Heart right ventricle (tissue), 16 donors: ENCODE results near the gene CACNA2D4. TPM values are rescaled to one million over a fixed set of nuclear protein-coding genes. Genes with fewer than 3 reads are reported as not detected.

Source experiments
- ATAC-seq, 8 donors: fragments of 200-7000 bp; cut with Tn5 transposase; one replicate each; pipeline ENCODE4 v1.9.1; 2020; ENCODE audit warnings: mild to moderate bottlenecking in 8 of 8, moderate library complexity in 8 of 8, moderate number of reproducible peaks in 1 of 8
- DNase-seq, 2 donors: peaks; one replicate each; pipeline ENCODE4 v3.0.0-alpha.2; 2020
- H3K27ac ChIP-seq, 10 donors: fragments of 200-600 bp; sonication (generic) in 2 of 10; one replicate each; pipeline versions ENCODE4 v1.5.0 to v1.8.0; 2020 to 2022; ENCODE audit warnings: mild to moderate bottlenecking in 3 of 10
- H3K27me3 ChIP-seq, 7 donors: fragments of 200-600 bp; one replicate each; pipeline ENCODE4 v1.8.0; 2021 to 2022; ENCODE audit warnings: mild to moderate bottlenecking in 2 of 7
- H3K36me3 ChIP-seq, 9 donors: fragments of 200-600 bp; sonication (generic) in 1 of 9; one replicate each; pipeline versions ENCODE4 v1.5.0 to v1.8.0; 2020 to 2022; ENCODE audit warnings: mild to moderate bottlenecking in 2 of 9
- H3K4me1 ChIP-seq, 9 donors: fragments of 200-600 bp; sonication (generic) in 1 of 9; one replicate each; pipeline versions ENCODE4 v1.5.0 to v1.8.0; 2020 to 2022; ENCODE audit warnings: mild to moderate bottlenecking in 4 of 9
- H3K4me3 ChIP-seq, 10 donors: fragments of 200-600 bp; sonication (generic) in 2 of 10; one replicate each; pipeline versions ENCODE4 v1.5.0 to v1.8.0; 2020 to 2022; ENCODE audit warnings: mild to moderate bottlenecking in 7 of 10, moderate library complexity in 2 of 10
- H3K9me3 ChIP-seq, 11 donors: fragments of 200-600 bp in 10 of 11; sonication (generic) in 2 of 11; one replicate each; pipeline versions ENCODE4 v1.5.0 to v1.8.0; 2013 to 2022; ENCODE audit warnings: mild to moderate bottlenecking in 2 of 11, control low read depth in 1 of 11, moderate library complexity in 1 of 11
- CTCF ChIP-seq, 9 donors: fragments of 200-600 bp; sonication (generic) in 2 of 9; IDR thresholded peaks; one replicate each; pipeline versions ENCODE4 v1.5.0 to v1.8.0; 2021 to 2022; ENCODE audit warnings: antibody characterized with exemption in 9 of 9, mild to moderate bottlenecking in 5 of 9, moderate library complexity in 1 of 9
- WGBS, 2 donors: extraction: QIAGEN DNeasy Blood & Tissue Kit; methylation state at CpG; one replicate each; pipeline ENCODE4 v1.1.7; 2013; ENCODE audit warnings: inconsistent platforms in 1 of 2; 5-methylcytosine and 5-hydroxymethylcytosine counted together
- intact Hi-C, 10 donors: fragments of 100-400 bp; cut with DNase I; formaldehyde crosslinking; loops; one replicate each; pipeline versions ENCODE4 v1.11.1 to v1.14.2; 2022
- polyA plus RNA-seq, 2 donors: library from polyadenylated mRNA; stranded (reverse); fragments of 200-250 nt; gene quantifications; one replicate each; pipeline ENCODE4 v1.2.3, GENCODE V29; 2013
- total RNA-seq, 10 donors: library from RNA; stranded (reverse); fragmentation: NEBNext Ultra II Directional in 3 of 10; extraction: Animal tissue kit (Norgen Biotek cat#: 25700) in 3 of 10; gene quantifications; one replicate each; pipeline versions ENCODE4 v1.2.1 to v1.2.4, GENCODE V29; 2021 to 2023
- donor health status: Arrhythmogenic right ventricular cardiomyopathy.
- donor health status: ischemic (EF 13 %, LVEDD 7.1; RV severe dilation, severe dysfunction).
- donor health status: healthy with polysubstance abuse.
- donor health status: DM: no; HTN: yes; CAD: no.
- donor health status: DM: no; HTN: no; CAD: no.
- donor health status: ischemic (EF 25% LVEDD 6.9; RV normal size, moderate dysfunction).
- donor health status: ischemic (EF 25% LVEDD 5.7; RV mildly dilated, moderate dysfunction).
- donor health status: healthy.
- donor health status: DM: yes; HTN: yes; CAD: no.
- donor health status: Ischemic cardiomyopathy.
- donor health status: ischemic (EF 35%, LVEDD 5.7; RV mildly dilated, moderate dysfunction).
- donor health status: nonischemic (EF 11% LVEDD 7.7; RV severe dilation, severe dysfunction).
- donor health status: DM: yes; HTN: yes; CAD: no.
- donor health status: PGD.
- donor health status: ischemic (EF 29% LVEDD 5.4; RV normal size, mild dysfunction).
- donor health status: nonischemic (EF 23%, LVEDD 6.1; RV moderate dilation, normal function).

Gene CACNA2D4
- total and polyA plus RNA-seq, 12 donors: 0.19 to 6.2 (median 0.95) TPM

- H3K4me1 ChIP-seq: no peaks in the 10 kb centered on the region
- H3K9me3 ChIP-seq: peaks cover 0 to 10% (median 0%) of the 10 kb centered on the region in 11 donors
- DNase-seq (no peak), ATAC-seq (no peak)
- H3K27ac ChIP-seq: no peak overlapping the region
- no peak overlapping the region for H3K4me3 ChIP-seq
- intact Hi-C loops: no loop called here
- TF ChIP-seq CTCF (IDR thresholded peaks at IDR 0.05): no peak
- peaks cover 0 to 20% (median 0%) of the 10 kb centered on the region in 7 donors for H3K27me3 ChIP-seq
- no peaks in the 10 kb centered on the region for H3K36me3 ChIP-seq
- WGBS, 2 donors: 82 to 84% methylated on average over 13 of the region's 13 CpGs
Measured at GRCh38 chr12:1885599-1886245, 32.7 kb downstream of the CACNA2D4 start.

- peaks cover 0 to 7% (median 0%) of the 10 kb centered on the region in 11 donors for H3K9me3 ChIP-seq
- no peak for TF ChIP-seq CTCF (IDR thresholded peaks at IDR 0.05)
- H3K27ac ChIP-seq: no peak overlapping the region
- H3K4me1 ChIP-seq: no peaks in the 10 kb centered on the region
- ATAC-seq: no peak
- 90% methylated on average over 5 of the region's 5 CpGs for WGBS, 2 donors
- no peak overlapping the region for H3K4me3 ChIP-seq
- intact Hi-C loops: no loop called here
- H3K27me3 ChIP-seq: peaks cover 0 to 22% (median 0%) of the 10 kb centered on the region in 7 donors
- no peak for DNase-seq
- H3K36me3 ChIP-seq: no peaks in the 10 kb centered on the region
Measured at GRCh38 chr12:1885082-1885596, 33.3 kb downstream of the CACNA2D4 start.

- ATAC-seq (no peak), DNase-seq (no peak)
- Histone ChIP-seq H3K4me3 (no peak overlapping the region), H3K36me3 (no peaks in the 10 kb centered on the region), H3K4me1 (no peaks in the 10 kb centered on the region), H3K9me3 (peaks cover 0 to 7% (median 0%) of the 10 kb centered on the region in 11 donors), H3K27me3 (peaks cover 0 to 25% (median 0%) of the 10 kb centered on the region in 7 donors), H3K27ac (no peak overlapping the region)
- 90 to 94% methylated on average over 9 of the region's 9 CpGs for WGBS, 2 donors
- no peak for TF ChIP-seq CTCF (IDR thresholded peaks at IDR 0.05)
- intact Hi-C loops: no loop called here
Measured at GRCh38 chr12:1884651-1885050, 33.8 kb downstream of the CACNA2D4 start.

GRCh38 chr12:1883513-1883912 lies 34.9 kb downstream of the CACNA2D4 start:
- H3K27ac ChIP-seq: no peak overlapping the region
- WGBS, 2 donors: 79 to 84% methylated on average over 8 of the region's 8 CpGs
- no peaks in the 10 kb centered on the region for H3K4me1 ChIP-seq
- peaks cover 0 to 5% (median 0%) of the 10 kb centered on the region in 11 donors for H3K9me3 ChIP-seq
- intact Hi-C loops: no loop called here
- no peak overlapping the region for H3K4me3 ChIP-seq
- peaks cover 0 to 25% (median 0%) of the 10 kb centered on the region in 7 donors for H3K27me3 ChIP-seq
- H3K36me3 ChIP-seq: no peaks in the 10 kb centered on the region
- ATAC-seq (no peak), DNase-seq (no peak)
- TF ChIP-seq CTCF (IDR thresholded peaks at IDR 0.05): no peak
